Measurements from ENCODE around the gene ZCCHC2.
A peak's percentile ranks its signal among the peaks of the same experiment; 100 is the strongest.

Gene ZCCHC2

GRCh38 chr18:62522504-62523254, at the start of gene ZCCHC2:
ZCCHC2 (plus strand) TSS chr18:62523025; CDS start chr18:62523425, 400 bp downstream.
- DNase-seq: peak; percentile 94

GRCh38 chr18:62479574-62479973, 43.3 kb upstream of the ZCCHC2 start:
- DNase-seq: no peak

GRCh38 chr18:62480927-62481326, 41.9 kb upstream of the ZCCHC2 start:
- no peak for DNase-seq

GRCh38 chr18:62484941-62485340, 37.9 kb upstream of the ZCCHC2 start:
- no peak for DNase-seq

GRCh38 chr18:62485684-62486083, 37.1 kb upstream of the ZCCHC2 start:
- DNase-seq: no peak

- DNase-seq: no peak
Measured at GRCh38 chr18:62486290-62486964, 36.4 kb upstream of the ZCCHC2 start.

GRCh38 chr18:62487161-62487560, 35.7 kb upstream of the ZCCHC2 start:
- DNase-seq: no peak

GRCh38 chr18:62490967-62491695, 31.7 kb upstream of the ZCCHC2 start:
- no peak for DNase-seq

GRCh38 chr18:62493033-62493862, 29.6 kb upstream of the ZCCHC2 start:
- no peak for DNase-seq

GRCh38 chr18:62494764-62495163, 28.1 kb upstream of the ZCCHC2 start:
- DNase-seq: no peak

GRCh38 chr18:62496262-62496661, 26.6 kb upstream of the ZCCHC2 start:
- no peak for DNase-seq

- DNase-seq: no peak
Measured at GRCh38 chr18:62497190-62497772, 25.5 kb upstream of the ZCCHC2 start.

GRCh38 chr18:62498616-62499262, 24.1 kb upstream of the ZCCHC2 start:
- DNase-seq: no peak

- DNase-seq: no peak
Measured at GRCh38 chr18:62499263-62499650, 23.6 kb upstream of the ZCCHC2 start.

GRCh38 chr18:62500174-62500573, 22.7 kb upstream of the ZCCHC2 start:
- DNase-seq: no peak

GRCh38 chr18:62500966-62501591, 21.7 kb upstream of the ZCCHC2 start:
- no peak for DNase-seq

GRCh38 chr18:62505669-62506494, 16.9 kb upstream of the ZCCHC2 start:
- peak; percentile 19 for DNase-seq

- DNase-seq: no peak
Measured at GRCh38 chr18:62506495-62507143, 16.2 kb upstream of the ZCCHC2 start.

- DNase-seq: no peak
Measured at GRCh38 chr18:62509779-62510178, 13.0 kb upstream of the ZCCHC2 start.

GRCh38 chr18:62510789-62511188, 12.0 kb upstream of the ZCCHC2 start:
- DNase-seq: no peak

All from stimulated activated naive CD4-positive, alpha-beta T cell treated with Interleukin-2 at 50 U/mL for 16 hours (primary cell).